RWPE2 (cell line): ENCODE measurements around the gene CISD1.

Source experiments
- ATAC-seq: fragments of 200-7000 bp; cut with Tn5 transposase; 3 replicates; pipeline ENCODE4 v1.9.1; 2021; ENCODE audit warnings: low read depth
- DNase-seq: peaks from one replicate; pipeline ENCODE4 v3.0.0-alpha.2; 2020; ENCODE audit warnings: low spot score
- H3K27ac ChIP-seq: fragments of 450-650 bp; 2 replicates; pipeline ENCODE4 v1.5.1; 2017; ENCODE audit warnings: mild to moderate bottlenecking; ENCODE audit not compliant: poor library complexity, severe bottlenecking
- H3K27me3 ChIP-seq: fragments of 250-450 bp; sonication (Bioruptor Pico); 2 replicates; pipeline ENCODE4 v1.5.1; 2021; ENCODE audit warnings: mild to moderate bottlenecking, moderate library complexity; ENCODE audit not compliant: insufficient read depth, poor library complexity, severe bottlenecking
- H3K36me3 ChIP-seq: fragments of 250-450 bp; sonication (Bioruptor Pico); 2 replicates; pipeline ENCODE4 v1.5.1; 2020; ENCODE audit warnings: low read depth, mild to moderate bottlenecking, moderate library complexity
- H3K4me1 ChIP-seq: fragments of 250-450 bp; sonication (Bioruptor Pico); 2 replicates; pipeline ENCODE4 v1.5.1; 2021; ENCODE audit warnings: mild to moderate bottlenecking, moderate library complexity; ENCODE audit not compliant: insufficient read depth, poor library complexity, severe bottlenecking
- H3K4me3 ChIP-seq: fragments of 250-450 bp; sonication (Bioruptor Pico); 2 replicates; pipeline ENCODE4 v1.5.1; 2021; ENCODE audit warnings: mild to moderate bottlenecking, moderate library complexity; ENCODE audit not compliant: severe bottlenecking
- H3K9me3 ChIP-seq: fragments of 250-450 bp; sonication (Bioruptor Pico); 2 replicates; pipeline ENCODE4 v1.5.1; 2021; ENCODE audit warnings: mild to moderate bottlenecking, moderate library complexity; ENCODE audit not compliant: severe bottlenecking
- CTCF ChIP-seq: fragments of 450-650 bp; IDR thresholded peaks from one replicate; pipeline ENCODE4 v1.5.1; 2017; ENCODE audit warnings: mild to moderate bottlenecking, moderate library complexity; ENCODE audit not compliant: poor library complexity, severe bottlenecking

Gene CISD1

GRCh38 chr10:58275261-58275660 lies 6.3 kb downstream of the CISD1 start:
- Histone ChIP-seq H3K36me3 (peaks cover 27% of the 10 kb centered on the region), H3K27me3 (no peaks in the 10 kb centered on the region), H3K9me3 (no peaks in the 10 kb centered on the region), H3K4me1 (no peaks in the 10 kb centered on the region), H3K27ac (no peak overlapping the region), H3K4me3 (no peak overlapping the region)
- ATAC-seq: no peak
- TF ChIP-seq CTCF: no peak
- no peak for DNase-seq

- Histone ChIP-seq H3K4me1 (peaks cover 2% of the 10 kb centered on the region), H3K4me3 (no peak overlapping the region), H3K9me3 (no peaks in the 10 kb centered on the region), H3K36me3 (peaks cover 27% of the 10 kb centered on the region), H3K27ac (no peak overlapping the region), H3K27me3 (no peaks in the 10 kb centered on the region)
- ATAC-seq: no peak
- no peak for TF ChIP-seq CTCF
- no peak for DNase-seq
These were observed 6.9 kb downstream of the CISD1 start for GRCh38 chr10:58275908-58276307.

- TF ChIP-seq CTCF: no peak
- Histone ChIP-seq H3K36me3 (peaks cover 27% of the 10 kb centered on the region), H3K9me3 (no peaks in the 10 kb centered on the region), H3K27me3 (no peaks in the 10 kb centered on the region), H3K27ac (no peak overlapping the region), H3K4me3 (no peak overlapping the region), H3K4me1 (peaks cover 7% of the 10 kb centered on the region)
- ATAC-seq: no peak
- no peak for DNase-seq
These were observed 9.5 kb downstream of the CISD1 start for GRCh38 chr10:58278274-58278961.

DNA sequence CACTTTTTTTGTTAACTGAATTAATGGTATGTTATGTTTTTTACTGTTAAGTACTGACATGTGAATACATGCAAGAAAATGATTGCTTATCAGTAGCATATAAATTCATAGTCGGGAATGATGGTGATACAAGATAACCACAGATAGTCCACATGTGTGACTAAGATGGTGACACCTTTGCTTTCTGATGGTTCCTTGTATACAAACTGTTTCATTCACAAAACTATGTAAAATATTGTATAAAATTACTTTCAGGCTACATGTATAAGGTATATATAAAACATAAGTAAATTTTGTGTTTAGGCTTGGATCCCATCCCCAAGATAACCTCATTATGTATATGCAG lies 10.0 kb downstream of the CISD1 start:
- H3K9me3 ChIP-seq: no peaks in the 10 kb centered on the region
- ATAC-seq (no peak), DNase-seq (no peak)
- no peaks in the 10 kb centered on the region for H3K27me3 ChIP-seq
- no peak overlapping the region for H3K4me3 ChIP-seq
- H3K4me1 ChIP-seq: peaks cover 7% of the 10 kb centered on the region
- H3K27ac ChIP-seq: no peak overlapping the region
- TF ChIP-seq CTCF: no peak
- peaks cover 27% of the 10 kb centered on the region for H3K36me3 ChIP-seq

- no peak overlapping the region for H3K27ac ChIP-seq
These were observed 11.5 kb downstream of the CISD1 start for GRCh38 chr10:58280477-58280876.

More at GRCh38 chr10:58280477-58280876, 11.5 kb downstream of the CISD1 start:
- H3K9me3 ChIP-seq: no peaks in the 10 kb centered on the region
- no peak; the same call in 2 of the 3 replicates for ATAC-seq
- H3K36me3 ChIP-seq: peaks cover 27% of the 10 kb centered on the region
- no peak overlapping the region for H3K4me3 ChIP-seq
- no peak for DNase-seq
- no peak for TF ChIP-seq CTCF
- H3K4me1 ChIP-seq: peaks cover 7% of the 10 kb centered on the region
- H3K27me3 ChIP-seq: no peaks in the 10 kb centered on the region
